ENCODE results near the gene ETV3. TPM values are rescaled to one million over a fixed set of nuclear protein-coding genes. Genes with fewer than 3 reads are reported as not detected.

Gene ETV3
- total RNA-seq, 2 experiments from 2014 or later = 47.7 to 47.9 TPM

DNA sequence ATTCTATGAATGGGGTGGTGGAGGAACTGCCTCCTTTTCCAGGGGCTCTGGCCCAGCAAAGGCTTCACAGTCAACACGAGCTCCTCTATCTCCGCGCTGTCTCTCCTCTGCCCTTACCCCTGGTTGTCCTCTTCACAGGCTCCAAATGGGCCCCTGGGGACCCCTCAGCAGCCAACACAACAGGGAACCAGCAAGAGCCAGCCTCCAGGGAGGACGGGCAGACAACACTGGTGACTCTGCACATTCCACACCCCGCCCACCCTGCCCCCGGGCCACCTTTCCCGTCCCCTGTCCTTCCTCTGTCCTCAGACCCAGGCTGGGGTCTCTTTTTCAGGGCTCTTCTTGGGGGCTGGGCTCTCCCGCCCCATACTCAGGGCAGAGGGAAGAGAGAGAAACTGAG, 17.5 kb upstream of the ETV3 start:
- Mint-ChIP-seq H3K4me3 (no peak overlapping the region), H3K27me3 (peaks cover 3% of the 10 kb centered on the region), H3K27ac (no peak overlapping the region), H3K9me3 (no peaks in the 10 kb centered on the region), H3K36me3 (ENCODE audit: low read depth) (no peaks in the 10 kb centered on the region), H3K4me1 (ENCODE audit: low read depth) (peaks cover 19% of the 10 kb centered on the region)
- ChIA-PET CTCF (interaction anchor here (1.0 to 15.0 kb wide), 23 partner anchors 9 to 466 kb away, joined by 3 to 562 read pairs (median 6); partner anchors contain the start of genes ETV3 and ETV3L), POLR2A (interaction anchor here (0.5 to 2.5 kb wide), 6 partner anchors 14 to 949 kb away, joined by 3 to 18 read pairs (median 4); partner anchors contain the start of gene ETV3)
- intact Hi-C loops (cut with micrococcal nuclease) = loop anchor here (2.0 kb wide), 1 partner anchor 65 kb away; no protein-coding TSS in a partner anchor
- TF ChIP-seq, protein P1, sequence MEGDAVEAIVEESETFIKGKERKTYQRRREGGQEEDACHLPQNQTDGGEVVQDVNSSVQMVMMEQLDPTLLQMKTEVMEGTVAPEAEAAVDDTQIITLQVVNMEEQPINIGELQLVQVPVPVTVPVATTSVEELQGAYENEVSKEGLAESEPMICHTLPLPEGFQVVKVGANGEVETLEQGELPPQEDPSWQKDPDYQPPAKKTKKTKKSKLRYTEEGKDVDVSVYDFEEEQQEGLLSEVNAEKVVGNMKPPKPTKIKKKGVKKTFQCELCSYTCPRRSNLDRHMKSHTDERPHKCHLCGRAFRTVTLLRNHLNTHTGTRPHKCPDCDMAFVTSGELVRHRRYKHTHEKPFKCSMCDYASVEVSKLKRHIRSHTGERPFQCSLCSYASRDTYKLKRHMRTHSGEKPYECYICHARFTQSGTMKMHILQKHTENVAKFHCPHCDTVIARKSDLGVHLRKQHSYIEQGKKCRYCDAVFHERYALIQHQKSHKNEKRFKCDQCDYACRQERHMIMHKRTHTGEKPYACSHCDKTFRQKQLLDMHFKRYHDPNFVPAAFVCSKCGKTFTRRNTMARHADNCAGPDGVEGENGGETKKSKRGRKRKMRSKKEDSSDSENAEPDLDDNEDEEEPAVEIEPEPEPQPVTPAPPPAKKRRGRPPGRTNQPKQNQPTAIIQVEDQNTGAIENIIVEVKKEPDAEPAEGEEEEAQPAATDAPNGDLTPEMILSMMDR (IDR thresholded peaks at IDR 0.05) = no peak
- DNase-seq (no peak), ATAC-seq (peak; percentile 34)

DNA sequence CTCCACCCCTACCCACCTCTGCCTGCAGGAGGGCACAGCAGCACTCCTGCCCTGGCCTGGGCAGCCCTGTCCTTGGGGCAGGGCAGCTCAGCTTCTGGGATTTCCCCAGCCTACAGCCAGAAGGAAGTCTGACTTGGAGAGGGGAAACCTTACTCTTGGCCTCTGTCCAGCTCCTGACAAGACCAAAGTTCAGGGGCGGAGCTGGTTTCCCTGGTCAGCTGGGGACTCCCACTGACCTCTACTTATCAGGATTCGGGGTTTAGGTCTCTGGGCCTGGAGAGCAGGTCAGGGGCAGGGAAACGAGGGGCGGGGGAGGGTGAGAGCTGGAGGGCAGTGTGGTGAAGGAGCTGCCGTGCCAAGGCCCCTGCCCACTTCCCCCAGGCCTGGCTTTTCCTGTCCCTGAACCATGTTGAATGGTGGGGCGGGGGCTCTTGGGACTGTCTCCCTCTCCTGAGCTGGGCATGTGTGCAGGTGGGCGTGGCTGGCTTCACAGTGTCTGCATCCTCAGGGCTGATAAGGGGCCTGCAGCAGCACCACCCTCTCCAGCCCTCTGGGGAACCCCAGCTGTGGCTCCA, 16.8 kb upstream of the ETV3 start:
- peaks cover 3% of the 10 kb centered on the region for H3K27me3 Mint-ChIP-seq
- CTCF ChIA-PET = interaction anchor here (1.1 to 15.0 kb wide), 15 partner anchors 8 to 465 kb away, joined by 3 to 562 read pairs (median 6); partner anchors contain the start of genes ETV3 and ETV3L
- no peaks in the 10 kb centered on the region for H3K9me3 Mint-ChIP-seq
- H3K27ac Mint-ChIP-seq = no peak overlapping the region
- no peak for DNase-seq
- POLR2A ChIA-PET = interaction anchor here (0.5 to 2.5 kb wide), 5 partner anchors 16 to 950 kb away, joined by 3 to 18 read pairs (median 4); partner anchors contain the start of gene ETV3
- no peak for ATAC-seq
- no peaks in the 10 kb centered on the region for H3K36me3 Mint-ChIP-seq (ENCODE audit: low read depth)
- TF ChIP-seq, protein P1 (IDR thresholded peaks at IDR 0.05) = no peak
- H3K4me1 Mint-ChIP-seq (ENCODE audit: low read depth) = peaks cover 25% of the 10 kb centered on the region
- intact Hi-C loops (cut with micrococcal nuclease) = no loop called here
- no peak overlapping the region for H3K4me3 Mint-ChIP-seq

DNA sequence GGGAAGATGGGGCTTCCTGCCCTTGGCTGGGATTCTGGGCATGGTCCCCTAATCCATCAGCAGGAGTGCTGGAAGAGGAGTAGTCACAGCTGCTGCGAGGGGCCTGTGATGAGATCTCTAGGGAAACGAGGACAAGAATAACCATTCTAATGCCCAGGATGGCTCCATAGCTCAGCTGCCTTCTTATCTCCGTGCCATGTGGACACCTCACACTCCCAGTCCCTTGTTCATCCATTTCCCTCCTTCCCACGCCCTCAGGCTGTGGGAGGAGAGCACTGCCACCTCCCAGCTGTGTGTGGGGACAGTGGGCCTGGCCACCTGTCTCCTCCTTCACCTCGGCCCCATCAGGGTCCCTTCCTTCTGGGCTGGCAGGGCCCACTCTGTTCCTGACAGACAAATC, 16.1 kb upstream of the ETV3 start:
- Mint-ChIP-seq H3K4me1 (ENCODE audit: low read depth) (peaks cover 27% of the 10 kb centered on the region), H3K27me3 (peaks cover 3% of the 10 kb centered on the region), H3K27ac (no peak overlapping the region), H3K36me3 (ENCODE audit: low read depth) (no peaks in the 10 kb centered on the region), H3K4me3 (no peak overlapping the region), H3K9me3 (no peaks in the 10 kb centered on the region)
- intact Hi-C loops (cut with micrococcal nuclease) = no loop called here
- ChIA-PET CTCF (interaction anchor here (0.9 to 15.0 kb wide), 9 partner anchors 9 to 465 kb away, joined by 3 to 562 read pairs (median 4); partner anchors contain the start of genes ETV3 and ETV3L), POLR2A (interaction anchor here (0.7 to 2.5 kb wide), 4 partner anchors 16 to 67 kb away, joined by 3 to 18 read pairs (median 6); partner anchors contain the start of gene ETV3)
- no peak for DNase-seq
- ATAC-seq = no peak
- TF ChIP-seq, protein P1 (IDR thresholded peaks at IDR 0.05) = no peak

DNA sequence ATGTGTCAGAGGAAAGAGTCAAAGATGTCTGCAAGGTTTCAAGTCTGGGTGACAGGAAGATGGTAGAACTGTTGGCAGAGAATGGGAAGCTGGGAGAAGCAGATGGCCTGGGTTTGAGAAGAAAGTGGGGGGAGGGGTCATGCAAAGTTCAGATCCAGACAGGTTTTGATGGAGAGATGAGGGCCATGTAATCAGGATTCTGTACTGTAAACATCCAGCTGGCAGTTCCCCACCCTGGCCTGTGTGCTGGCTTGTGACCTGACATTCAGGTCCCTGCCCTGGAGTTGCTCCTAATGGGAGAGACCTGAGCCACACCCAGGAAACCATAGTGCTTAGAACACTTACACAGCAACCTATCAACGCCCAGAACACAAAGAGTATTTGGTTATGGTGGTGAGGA, 15.6 kb upstream of the ETV3 start:
- H3K27me3 Mint-ChIP-seq = peaks cover 3% of the 10 kb centered on the region
- no peaks in the 10 kb centered on the region for H3K36me3 Mint-ChIP-seq (ENCODE audit: low read depth)
- POLR2A ChIA-PET = interaction anchor here (1.7 to 1.8 kb wide), 2 partner anchors 64 to 66 kb away, joined by 3 to 7 read pairs; no protein-coding TSS in a partner anchor
- ATAC-seq = no peak
- no peak overlapping the region for H3K27ac Mint-ChIP-seq
- DNase-seq = no peak
- TF ChIP-seq, protein P1 (IDR thresholded peaks at IDR 0.05) = no peak
- peaks cover 27% of the 10 kb centered on the region for H3K4me1 Mint-ChIP-seq (ENCODE audit: low read depth)
- CTCF ChIA-PET = interaction anchor here (0.9 to 15.0 kb wide), 6 partner anchors 16 to 261 kb away, joined by 3 to 562 read pairs (median 3); partner anchors contain the start of gene ETV3
- intact Hi-C loops (cut with micrococcal nuclease) = no loop called here
- H3K9me3 Mint-ChIP-seq = no peaks in the 10 kb centered on the region
- no peak overlapping the region for H3K4me3 Mint-ChIP-seq

DNA sequence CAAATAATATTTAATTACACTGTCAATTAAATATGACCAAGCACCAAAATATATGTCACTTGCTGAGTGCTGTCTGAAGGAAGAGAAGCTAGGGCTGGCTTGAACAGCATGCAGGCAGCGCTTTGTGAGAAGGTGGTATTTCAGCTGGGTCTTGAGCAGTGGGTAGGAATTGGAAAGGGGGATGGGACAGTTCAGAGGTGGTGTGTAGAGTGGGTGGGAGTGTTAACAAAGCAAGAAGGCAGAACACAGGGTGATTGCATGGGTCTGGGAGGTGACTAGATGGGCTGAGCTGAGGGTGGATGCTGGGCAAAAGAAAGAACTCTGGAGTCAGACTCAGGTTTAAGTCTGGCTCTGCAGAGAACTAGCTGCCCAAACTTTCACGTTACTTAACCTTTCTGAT, 14.3 kb upstream of the ETV3 start:
- H3K27me3 Mint-ChIP-seq = peaks cover 3% of the 10 kb centered on the region
- H3K4me3 Mint-ChIP-seq = no peak overlapping the region
- ChIA-PET CTCF (interaction anchor here (1.2 to 15.0 kb wide), 5 partner anchors 15 to 67 kb away, joined by 3 to 562 read pairs (median 4); partner anchors contain the start of gene ETV3), POLR2A (interaction anchor here (0.7 to 1.7 kb wide), 3 partner anchors 50 to 66 kb away, joined by 3 read pairs; no protein-coding TSS in a partner anchor)
- DNase-seq = no peak
- no peaks in the 10 kb centered on the region for H3K36me3 Mint-ChIP-seq (ENCODE audit: low read depth)
- H3K9me3 Mint-ChIP-seq = no peaks in the 10 kb centered on the region
- ATAC-seq = no peak
- peaks cover 36% of the 10 kb centered on the region for H3K4me1 Mint-ChIP-seq (ENCODE audit: low read depth)
- TF ChIP-seq, protein P1 (IDR thresholded peaks at IDR 0.05) = no peak
- intact Hi-C loops (cut with micrococcal nuclease) = no loop called here
- H3K27ac Mint-ChIP-seq = no peak overlapping the region
